ENCODE results near the gene ZDHHC7. TPM values are rescaled to one million over a fixed set of nuclear protein-coding genes. Genes with fewer than 3 reads are reported as not detected.

ZDHHC7 gene
- total and polyA plus RNA-seq, 9 of the 15 experiments (the other 6 are each of a cell fraction or from before 2014, with no cell fraction given), result 1.7 to 49.7 (median 37.4) TPM

DNA sequence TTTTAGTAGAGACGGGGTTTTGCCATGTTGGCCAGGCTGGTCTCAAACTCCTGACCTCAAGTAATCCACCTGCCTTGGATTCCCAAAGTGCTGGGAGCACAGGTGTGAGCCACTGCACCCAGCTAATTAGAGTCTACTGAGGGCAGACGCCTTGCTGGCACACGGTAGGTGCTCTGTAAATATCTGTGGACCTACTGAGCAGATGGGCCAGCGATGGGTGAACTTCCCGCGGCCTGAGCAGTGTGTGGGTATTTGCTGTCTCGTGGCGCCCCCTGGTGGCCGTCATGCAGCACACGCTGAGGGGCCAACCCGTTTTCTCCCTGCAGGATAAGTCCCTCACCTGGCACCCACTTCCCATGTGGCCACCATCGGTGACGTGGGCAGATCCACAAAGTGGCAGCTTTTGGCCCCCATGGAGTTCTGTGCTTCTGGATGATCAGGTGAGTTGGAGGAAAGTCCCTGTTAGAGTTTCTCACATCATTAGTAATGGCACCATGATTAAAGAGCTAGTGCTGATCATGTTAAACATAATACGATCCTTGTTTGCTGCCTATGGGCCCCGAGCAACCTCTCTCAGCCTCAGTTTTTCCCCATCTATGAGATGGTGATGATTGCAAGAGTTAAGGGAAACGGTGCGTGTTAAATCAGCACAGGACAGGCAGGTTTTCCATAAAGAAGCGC, 40.7 kb downstream of the ZDHHC7 start (continued):
- TF ChIP-seq, protein P1, sequence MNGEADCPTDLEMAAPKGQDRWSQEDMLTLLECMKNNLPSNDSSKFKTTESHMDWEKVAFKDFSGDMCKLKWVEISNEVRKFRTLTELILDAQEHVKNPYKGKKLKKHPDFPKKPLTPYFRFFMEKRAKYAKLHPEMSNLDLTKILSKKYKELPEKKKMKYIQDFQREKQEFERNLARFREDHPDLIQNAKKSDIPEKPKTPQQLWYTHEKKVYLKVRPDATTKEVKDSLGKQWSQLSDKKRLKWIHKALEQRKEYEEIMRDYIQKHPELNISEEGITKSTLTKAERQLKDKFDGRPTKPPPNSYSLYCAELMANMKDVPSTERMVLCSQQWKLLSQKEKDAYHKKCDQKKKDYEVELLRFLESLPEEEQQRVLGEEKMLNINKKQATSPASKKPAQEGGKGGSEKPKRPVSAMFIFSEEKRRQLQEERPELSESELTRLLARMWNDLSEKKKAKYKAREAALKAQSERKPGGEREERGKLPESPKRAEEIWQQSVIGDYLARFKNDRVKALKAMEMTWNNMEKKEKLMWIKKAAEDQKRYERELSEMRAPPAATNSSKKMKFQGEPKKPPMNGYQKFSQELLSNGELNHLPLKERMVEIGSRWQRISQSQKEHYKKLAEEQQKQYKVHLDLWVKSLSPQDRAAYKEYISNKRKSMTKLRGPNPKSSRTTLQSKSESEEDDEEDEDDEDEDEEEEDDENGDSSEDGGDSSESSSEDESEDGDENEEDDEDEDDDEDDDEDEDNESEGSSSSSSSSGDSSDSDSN (IDR thresholded peaks at IDR 0.05; ENCODE audit: borderline replicate concordance in 1 of 2, low read depth in 2 of 2, low read length in 2 of 2), result no peak
- TF ChIP-seq, protein P2, sequence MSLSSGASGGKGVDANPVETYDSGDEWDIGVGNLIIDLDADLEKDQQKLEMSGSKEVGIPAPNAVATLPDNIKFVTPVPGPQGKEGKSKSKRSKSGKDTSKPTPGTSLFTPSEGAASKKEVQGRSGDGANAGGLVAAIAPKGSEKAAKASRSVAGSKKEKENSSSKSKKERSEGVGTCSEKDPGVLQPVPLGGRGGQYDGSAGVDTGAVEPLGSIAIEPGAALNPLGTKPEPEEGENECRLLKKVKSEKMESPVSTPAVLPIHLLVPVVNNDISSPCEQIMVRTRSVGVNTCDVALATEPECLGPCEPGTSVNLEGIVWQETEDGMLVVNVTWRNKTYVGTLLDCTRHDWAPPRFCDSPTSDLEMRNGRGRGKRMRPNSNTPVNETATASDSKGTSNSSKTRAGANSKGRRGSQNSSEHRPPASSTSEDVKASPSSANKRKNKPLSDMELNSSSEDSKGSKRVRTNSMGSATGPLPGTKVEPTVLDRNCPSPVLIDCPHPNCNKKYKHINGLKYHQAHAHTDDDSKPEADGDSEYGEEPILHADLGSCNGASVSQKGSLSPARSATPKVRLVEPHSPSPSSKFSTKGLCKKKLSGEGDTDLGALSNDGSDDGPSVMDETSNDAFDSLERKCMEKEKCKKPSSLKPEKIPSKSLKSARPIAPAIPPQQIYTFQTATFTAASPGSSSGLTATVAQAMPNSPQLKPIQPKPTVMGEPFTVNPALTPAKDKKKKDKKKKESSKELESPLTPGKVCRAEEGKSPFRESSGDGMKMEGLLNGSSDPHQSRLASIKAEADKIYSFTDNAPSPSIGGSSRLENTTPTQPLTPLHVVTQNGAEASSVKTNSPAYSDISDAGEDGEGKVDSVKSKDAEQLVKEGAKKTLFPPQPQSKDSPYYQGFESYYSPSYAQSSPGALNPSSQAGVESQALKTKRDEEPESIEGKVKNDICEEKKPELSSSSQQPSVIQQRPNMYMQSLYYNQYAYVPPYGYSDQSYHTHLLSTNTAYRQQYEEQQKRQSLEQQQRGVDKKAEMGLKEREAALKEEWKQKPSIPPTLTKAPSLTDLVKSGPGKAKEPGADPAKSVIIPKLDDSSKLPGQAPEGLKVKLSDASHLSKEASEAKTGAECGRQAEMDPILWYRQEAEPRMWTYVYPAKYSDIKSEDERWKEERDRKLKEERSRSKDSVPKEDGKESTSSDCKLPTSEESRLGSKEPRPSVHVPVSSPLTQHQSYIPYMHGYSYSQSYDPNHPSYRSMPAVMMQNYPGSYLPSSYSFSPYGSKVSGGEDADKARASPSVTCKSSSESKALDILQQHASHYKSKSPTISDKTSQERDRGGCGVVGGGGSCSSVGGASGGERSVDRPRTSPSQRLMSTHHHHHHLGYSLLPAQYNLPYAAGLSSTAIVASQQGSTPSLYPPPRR (CRISPR knock-in tag; IDR thresholded peaks at IDR 0.05; ENCODE audit: borderline replicate concordance), result no peak
- TF ChIP-seq RCOR1 (IDR thresholded peaks at IDR 0.05; ENCODE audit: borderline replicate concordance in 1 of 2, low read depth in 2 of 2, low read length in 2 of 2), result peak; percentile 20 to 59; a peak in 2 of 4 replicates
- TF ChIP-seq MEIS2 (IDR thresholded peaks at IDR 0.05; ENCODE audit: partially characterized antibody), result no peak
- no peak for TF ChIP-seq ZNF316 (IDR thresholded peaks at IDR 0.05)
- no peak for TF ChIP-seq ZFX (CRISPR knock-in tag; IDR thresholded peaks at IDR 0.05)
- TF ChIP-seq TOE1 (IDR thresholded peaks at IDR 0.05; ENCODE audit: borderline replicate concordance), result 0 out of 2 replicates have a peak, but pooled peaks have one; percentile 30
- TF ChIP-seq TOE1 (CRISPR knock-in tag; IDR thresholded peaks at IDR 0.05; ENCODE audit: borderline replicate concordance, low read depth), result no peak
- no peak for TF ChIP-seq SMARCA5 (IDR thresholded peaks at IDR 0.05)
- TF ChIP-seq ZNF133 (CRISPR knock-in tag; IDR thresholded peaks at IDR 0.05), result no peak
- TF ChIP-seq, protein P3, sequence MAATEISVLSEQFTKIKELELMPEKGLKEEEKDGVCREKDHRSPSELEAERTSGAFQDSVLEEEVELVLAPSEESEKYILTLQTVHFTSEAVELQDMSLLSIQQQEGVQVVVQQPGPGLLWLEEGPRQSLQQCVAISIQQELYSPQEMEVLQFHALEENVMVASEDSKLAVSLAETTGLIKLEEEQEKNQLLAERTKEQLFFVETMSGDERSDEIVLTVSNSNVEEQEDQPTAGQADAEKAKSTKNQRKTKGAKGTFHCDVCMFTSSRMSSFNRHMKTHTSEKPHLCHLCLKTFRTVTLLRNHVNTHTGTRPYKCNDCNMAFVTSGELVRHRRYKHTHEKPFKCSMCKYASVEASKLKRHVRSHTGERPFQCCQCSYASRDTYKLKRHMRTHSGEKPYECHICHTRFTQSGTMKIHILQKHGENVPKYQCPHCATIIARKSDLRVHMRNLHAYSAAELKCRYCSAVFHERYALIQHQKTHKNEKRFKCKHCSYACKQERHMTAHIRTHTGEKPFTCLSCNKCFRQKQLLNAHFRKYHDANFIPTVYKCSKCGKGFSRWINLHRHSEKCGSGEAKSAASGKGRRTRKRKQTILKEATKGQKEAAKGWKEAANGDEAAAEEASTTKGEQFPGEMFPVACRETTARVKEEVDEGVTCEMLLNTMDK (IDR thresholded peaks at IDR 0.05; ENCODE audit: borderline replicate concordance, insufficient read depth, low read depth, low read length, poor library complexity, severe bottlenecking), result peak; percentile 58
- TF ChIP-seq HLTF (IDR thresholded peaks at IDR 0.05), result peak; percentile 35; the same call in 1 of the 2 replicates
- peak; percentile 97 for TF ChIP-seq RB1 (IDR thresholded peaks at IDR 0.05; ENCODE audit: low read depth)
- no peak for TF ChIP-seq SMAD4 (CRISPR knock-in tag; conservative IDR thresholded peaks at IDR 0.05)
- TF ChIP-seq, protein P4, sequence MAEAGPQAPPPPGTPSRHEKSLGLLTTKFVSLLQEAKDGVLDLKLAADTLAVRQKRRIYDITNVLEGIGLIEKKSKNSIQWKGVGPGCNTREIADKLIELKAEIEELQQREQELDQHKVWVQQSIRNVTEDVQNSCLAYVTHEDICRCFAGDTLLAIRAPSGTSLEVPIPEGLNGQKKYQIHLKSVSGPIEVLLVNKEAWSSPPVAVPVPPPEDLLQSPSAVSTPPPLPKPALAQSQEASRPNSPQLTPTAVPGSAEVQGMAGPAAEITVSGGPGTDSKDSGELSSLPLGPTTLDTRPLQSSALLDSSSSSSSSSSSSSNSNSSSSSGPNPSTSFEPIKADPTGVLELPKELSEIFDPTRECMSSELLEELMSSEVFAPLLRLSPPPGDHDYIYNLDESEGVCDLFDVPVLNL (CRISPR knock-in tag; IDR thresholded peaks at IDR 0.05; ENCODE audit: low read depth), result peak; percentile 88
- TF ChIP-seq BCOR (IDR thresholded peaks at IDR 0.05), result no peak; the same call in 1 of the 2 replicates
- TF ChIP-seq TEAD1 (CRISPR knock-in tag; IDR thresholded peaks at IDR 0.05), result peak; percentile 54 to 86; a peak in 1 of 4 replicates

Measured in K562 (cell line).